Mesenchymal stem cell (in vitro differentiated cells and primary cell): ENCODE measurements around the gene TMEM81.

Source experiments
- DNase-seq: peaks from one replicate; pipeline ENCODE4 v3.0.0-alpha.2; 2013
- H2AFZ ChIP-seq: one replicate; pipeline ENCODE4 v1.6.1; 2013; ENCODE audit warnings: low read depth, mild to moderate bottlenecking, control low read depth, inconsistent platforms, low read length, moderate library complexity
- H2AK5ac ChIP-seq: 2 replicates; pipeline ENCODE4 v1.6.1; 2013; ENCODE audit warnings: low read length, moderate library complexity, mild to moderate bottlenecking, inconsistent platforms; ENCODE audit not compliant: severe bottlenecking
- H2BK120ac ChIP-seq: one replicate; pipeline ENCODE4 v1.6.1; 2013; ENCODE audit warnings: low read depth, mild to moderate bottlenecking, inconsistent platforms, low read length, moderate library complexity
- H2BK12ac ChIP-seq, 2 experiments: one replicate each; pipeline ENCODE4 v1.6.1; 2013; ENCODE audit warnings: inconsistent platforms in 2 of 2, low read length in 2 of 2, mild to moderate bottlenecking in 2 of 2, moderate library complexity in 2 of 2, control low read depth in 1 of 2
- H2BK15ac ChIP-seq: one replicate; pipeline ENCODE4 v1.6.1; 2013; ENCODE audit warnings: mild to moderate bottlenecking, low read depth, inconsistent platforms; ENCODE audit not compliant: poor library complexity, severe bottlenecking
- H2BK5ac ChIP-seq: 2 replicates; pipeline ENCODE4 v1.6.1; 2013; ENCODE audit warnings: low read depth, mild to moderate bottlenecking, low read length, control low read depth, inconsistent platforms; ENCODE audit not compliant: poor library complexity, severe bottlenecking
- H3K14ac ChIP-seq, 2 experiments: one replicate each; pipeline ENCODE4 v1.6.1; 2013; ENCODE audit warnings: inconsistent platforms in 2 of 2, low read length in 2 of 2, control low read depth in 1 of 2, mild to moderate bottlenecking in 1 of 2, moderate library complexity in 1 of 2
- H3K18ac ChIP-seq, 2 experiments: one replicate each; pipeline ENCODE4 v1.6.1; 2013; ENCODE audit warnings: inconsistent platforms in 2 of 2, low read length in 2 of 2, control low read depth in 1 of 2, low read depth in 1 of 2, mild to moderate bottlenecking in 1 of 2
- H3K23ac ChIP-seq, 2 experiments: one replicate each; pipeline ENCODE4 v1.6.1; 2013; ENCODE audit warnings: inconsistent platforms in 2 of 2, low read length in 2 of 2, mild to moderate bottlenecking in 2 of 2, moderate library complexity in 2 of 2, control low read depth in 1 of 2
- H3K27ac ChIP-seq: 2 replicates; pipeline ENCODE4 v1.5.1; 2013; ENCODE audit warnings: mild to moderate bottlenecking, moderate library complexity, low read length, control low read depth, inconsistent platforms; ENCODE audit not compliant: poor library complexity, severe bottlenecking
- H3K27me3 ChIP-seq, 2 experiments: 2 replicates each; pipeline versions ENCODE4 v1.6.1 to v1.7.0; 2013; ENCODE audit warnings: low read length in 2 of 2, mild to moderate bottlenecking in 2 of 2, moderate library complexity in 2 of 2, control low read depth in 1 of 2, inconsistent platforms in 1 of 2; ENCODE audit not compliant: control insufficient read depth in 1 of 2, insufficient read depth in 1 of 2
- H3K36me3 ChIP-seq, 2 experiments: 2 replicates each; pipeline versions ENCODE4 v1.6.1 to v1.7.0; 2013; ENCODE audit warnings: low read length in 2 of 2, control low read depth in 1 of 2, inconsistent platforms in 1 of 2, low read depth in 1 of 2, mild to moderate bottlenecking in 1 of 2; ENCODE audit not compliant: insufficient read depth in 2 of 2, control insufficient read depth in 1 of 2
- H3K4ac ChIP-seq, 2 experiments: one replicate each; pipeline ENCODE4 v1.6.1; 2013; ENCODE audit warnings: inconsistent platforms in 2 of 2, low read length in 2 of 2, mild to moderate bottlenecking in 2 of 2, moderate library complexity in 2 of 2, control low read depth in 1 of 2, low read depth in 1 of 2
- H3K4me1 ChIP-seq: 2 replicates; pipeline ENCODE4 v1.6.1; 2013; ENCODE audit warnings: low read depth, low read length, control low read depth; ENCODE audit not compliant: control insufficient read depth, insufficient read depth
- H3K4me2 ChIP-seq: 2 replicates; pipeline ENCODE4 v1.6.1; 2013; ENCODE audit warnings: low read length, mild to moderate bottlenecking, inconsistent platforms; ENCODE audit not compliant: poor library complexity, severe bottlenecking
- H3K4me3 ChIP-seq, 2 experiments: 2 replicates each; pipeline versions ENCODE4 v1.5.1 to v1.7.0; 2013; ENCODE audit warnings: low read length in 2 of 2, mild to moderate bottlenecking in 2 of 2, control low read depth in 1 of 2, low read depth in 1 of 2; ENCODE audit not compliant: insufficient read depth in 1 of 2
- H3K79me1 ChIP-seq: replicated peaks from 2 replicates; pipeline ENCODE4 v1.6.1; 2013; ENCODE audit warnings: mild to moderate bottlenecking, control low read depth, low read length, inconsistent platforms; ENCODE audit not compliant: poor library complexity, severe bottlenecking
- H3K9ac ChIP-seq: 2 replicates; pipeline ENCODE4 v1.7.0; 2013; ENCODE audit warnings: mild to moderate bottlenecking, low read length, moderate library complexity
- H3K9me3 ChIP-seq: 2 replicates; pipeline ENCODE4 v1.7.0; 2013; ENCODE audit warnings: mild to moderate bottlenecking, low read length; ENCODE audit not compliant: control insufficient read depth
- H4K8ac ChIP-seq: one replicate; pipeline ENCODE4 v1.6.1; 2013; ENCODE audit warnings: inconsistent platforms, mild to moderate bottlenecking, low read length, moderate library complexity
- H4K91ac ChIP-seq: one replicate; pipeline ENCODE4 v1.6.1; 2013; ENCODE audit warnings: mild to moderate bottlenecking, low read length, inconsistent platforms
- WGBS: methylation state at CpG from one replicate; pipeline ENCODE4 v1.1.7; 2013; ENCODE audit warnings: mixed read lengths; 5-methylcytosine and 5-hydroxymethylcytosine counted together

TMEM81 gene

DNA sequence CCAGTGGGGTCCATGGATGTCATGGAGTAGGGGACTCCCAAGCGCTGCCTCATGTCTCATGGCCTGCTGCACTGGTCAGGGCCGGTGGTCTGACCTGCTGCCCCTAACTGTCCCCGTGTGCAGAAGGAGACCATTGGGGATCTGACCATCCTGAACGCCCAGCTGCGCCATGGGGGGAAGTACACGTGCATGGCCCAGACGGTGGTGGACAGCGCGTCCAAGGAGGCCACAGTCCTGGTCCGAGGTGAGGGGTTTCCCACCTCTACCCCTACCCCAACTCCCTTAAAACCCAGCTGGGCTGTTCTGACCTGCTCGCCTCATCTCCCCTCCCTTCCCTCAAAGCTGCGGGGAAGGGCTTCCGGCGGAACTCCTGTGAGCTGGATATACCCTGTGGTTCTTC is 18.6 kb downstream of the TMEM81 start:
- H2BK120ac ChIP-seq = no peak overlapping the region
- H3K14ac ChIP-seq = no peak overlapping the region
- 92% methylated on average over 14 of the region's 14 CpGs for WGBS
- H3K36me3 ChIP-seq = no peaks in the 10 kb centered on the region
- H3K18ac ChIP-seq = no peak overlapping the region
- no peak overlapping the region for H3K9ac ChIP-seq
- no peak overlapping the region for H4K8ac ChIP-seq
- H2BK5ac ChIP-seq = no peak overlapping the region
- DNase-seq = no peak
- no peaks in the 10 kb centered on the region for H3K79me1 ChIP-seq
- H2AK5ac ChIP-seq = no peak overlapping the region
- no peak overlapping the region for H4K91ac ChIP-seq
- H2BK12ac ChIP-seq = no peak overlapping the region
- no peak overlapping the region for H3K23ac ChIP-seq
- no peak overlapping the region for H2BK15ac ChIP-seq
- H3K9me3 ChIP-seq = no peaks in the 10 kb centered on the region
- no peak overlapping the region for H3K4ac ChIP-seq
- H3K4me3 ChIP-seq = no peak overlapping the region
- no peak overlapping the region for H3K27ac ChIP-seq
- H3K4me2 ChIP-seq = no peak overlapping the region
- H2AFZ ChIP-seq = no peak overlapping the region
- H3K4me1 ChIP-seq = peaks cover 6% of the 10 kb centered on the region
- H3K27me3 ChIP-seq = peaks cover 12 to 39% of the 10 kb centered on the region in 2 experiments

- 87% methylated on average over 9 of the region's 9 CpGs for WGBS
- Histone ChIP-seq H2BK120ac (no peak overlapping the region), H2AK5ac (no peak overlapping the region)
Observed at GRCh38 chr1:205064741-205065316, 19.4 kb downstream of the TMEM81 start.

GRCh38 chr1:205064301-205064700 is 20.0 kb downstream of the TMEM81 start:
- H2BK12ac ChIP-seq = no peak overlapping the region
- no peak overlapping the region for H3K9ac ChIP-seq

More at GRCh38 chr1:205064741-205065316, 19.4 kb downstream of the TMEM81 start:
- no peaks in the 10 kb centered on the region for H3K9me3 ChIP-seq
- no peaks in the 10 kb centered on the region for H3K79me1 ChIP-seq
- no peak overlapping the region for H3K14ac ChIP-seq
- H3K18ac ChIP-seq = no peak overlapping the region
- H4K8ac ChIP-seq = no peak overlapping the region
- H3K4ac ChIP-seq = no peak overlapping the region
- H2BK5ac ChIP-seq = no peak overlapping the region
- no peak overlapping the region for H3K23ac ChIP-seq
- no peak overlapping the region for H2BK12ac ChIP-seq
- H3K4me3 ChIP-seq = no peak overlapping the region
- no peak overlapping the region for H3K9ac ChIP-seq
- H3K36me3 ChIP-seq = no peaks in the 10 kb centered on the region
- H4K91ac ChIP-seq = no peak overlapping the region
- no peak for DNase-seq
- peaks cover 6% of the 10 kb centered on the region for H3K4me1 ChIP-seq
- no peak overlapping the region for H2AFZ ChIP-seq
- H3K4me2 ChIP-seq = no peak overlapping the region
- peaks cover 12 to 39% of the 10 kb centered on the region in 2 experiments for H3K27me3 ChIP-seq
- no peak overlapping the region for H2BK15ac ChIP-seq
- no peak overlapping the region for H3K27ac ChIP-seq

DNA sequence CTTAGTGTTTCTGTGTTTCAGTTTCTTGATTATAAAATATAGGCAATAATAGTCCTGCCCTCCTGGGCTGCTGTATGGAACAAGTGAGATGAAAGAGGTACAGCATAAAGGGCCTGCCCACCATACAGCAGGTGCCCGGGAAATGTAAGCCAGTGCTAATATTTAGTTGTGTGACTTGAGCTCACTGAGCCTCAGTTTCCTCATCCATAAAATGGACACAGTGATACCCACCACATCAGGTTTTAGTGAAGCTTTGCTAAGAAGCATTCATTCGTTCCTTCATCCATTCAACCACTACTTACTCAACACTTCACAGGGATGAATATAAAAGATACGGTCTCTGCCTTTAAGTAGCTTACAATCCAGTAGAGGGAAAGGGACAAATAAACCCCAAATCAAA is 21.4 kb downstream of the TMEM81 start:
- Histone ChIP-seq H3K27me3 (peaks cover 12 to 43% of the 10 kb centered on the region in 2 experiments), H2AK5ac (no peak overlapping the region), H3K36me3 (no peaks in the 10 kb centered on the region), H2AFZ (no peak overlapping the region), H3K4me3 (no peak overlapping the region), H2BK12ac (no peak overlapping the region), H3K27ac (no peak overlapping the region), H3K9ac (no peak overlapping the region), H2BK5ac (no peak overlapping the region), H2BK120ac (no peak overlapping the region), H3K23ac (no peak overlapping the region), H4K91ac (no peak overlapping the region), H3K4ac (no peak overlapping the region), H3K4me1 (peaks cover 6% of the 10 kb centered on the region), H4K8ac (no peak overlapping the region), H3K14ac (no peak overlapping the region), H3K18ac (no peak overlapping the region), H2BK15ac (no peak overlapping the region), H3K79me1 (no peaks in the 10 kb centered on the region), H3K9me3 (no peaks in the 10 kb centered on the region), H3K4me2 (no peak overlapping the region)
- WGBS = 93% methylated on average over 2 of the region's 3 CpGs
- DNase-seq = no peak

More at GRCh38 chr1:205064301-205064700, 20.0 kb downstream of the TMEM81 start:
- H2BK5ac ChIP-seq = no peak overlapping the region
- H2BK120ac ChIP-seq = no peak overlapping the region
- no peak overlapping the region for H2AFZ ChIP-seq
- no peak overlapping the region for H3K4me2 ChIP-seq
- H3K27me3 ChIP-seq = peaks cover 10 to 39% of the 10 kb centered on the region in 2 experiments
- no peak overlapping the region for H3K4me3 ChIP-seq
- peaks cover 6% of the 10 kb centered on the region for H3K4me1 ChIP-seq
- no peaks in the 10 kb centered on the region for H3K36me3 ChIP-seq
- H4K8ac ChIP-seq = no peak overlapping the region
- H3K18ac ChIP-seq = no peak overlapping the region
- H2BK15ac ChIP-seq = no peak overlapping the region
- no peak overlapping the region for H2AK5ac ChIP-seq
- WGBS = 86% methylated on average over 11 of the region's 11 CpGs
- H3K27ac ChIP-seq = no peak overlapping the region
- no peaks in the 10 kb centered on the region for H3K9me3 ChIP-seq
- no peak overlapping the region for H3K14ac ChIP-seq
- H3K79me1 ChIP-seq = no peaks in the 10 kb centered on the region
- no peak for DNase-seq
- H4K91ac ChIP-seq = no peak overlapping the region
- H3K4ac ChIP-seq = no peak overlapping the region
- H3K23ac ChIP-seq = no peak overlapping the region
